ENCODE data around the gene METTL16.

METTL16 gene

DNA sequence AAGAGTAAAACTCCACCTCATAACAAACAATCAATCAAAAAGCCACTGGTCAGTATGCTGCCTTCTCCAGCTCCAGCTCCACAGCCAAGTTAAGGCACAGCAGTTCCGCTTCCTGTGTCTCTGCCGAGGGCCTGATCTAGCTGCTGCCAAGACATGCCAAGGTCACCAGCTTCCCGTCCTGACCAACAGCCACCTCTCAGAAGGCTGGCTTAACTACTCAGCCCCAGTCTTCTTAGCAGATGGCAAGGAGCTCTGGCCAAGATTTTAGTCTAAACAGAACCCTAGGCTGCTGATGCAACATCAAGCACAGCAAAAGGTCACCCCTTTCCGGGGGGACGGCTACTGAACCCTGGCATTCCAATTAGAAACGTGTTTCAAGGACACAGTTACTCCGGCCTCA lies 93.1 kb downstream of the METTL16 start:
- no peak for DNase-seq (ENCODE audit: low read depth)
- TF ChIP-seq, protein P1, sequence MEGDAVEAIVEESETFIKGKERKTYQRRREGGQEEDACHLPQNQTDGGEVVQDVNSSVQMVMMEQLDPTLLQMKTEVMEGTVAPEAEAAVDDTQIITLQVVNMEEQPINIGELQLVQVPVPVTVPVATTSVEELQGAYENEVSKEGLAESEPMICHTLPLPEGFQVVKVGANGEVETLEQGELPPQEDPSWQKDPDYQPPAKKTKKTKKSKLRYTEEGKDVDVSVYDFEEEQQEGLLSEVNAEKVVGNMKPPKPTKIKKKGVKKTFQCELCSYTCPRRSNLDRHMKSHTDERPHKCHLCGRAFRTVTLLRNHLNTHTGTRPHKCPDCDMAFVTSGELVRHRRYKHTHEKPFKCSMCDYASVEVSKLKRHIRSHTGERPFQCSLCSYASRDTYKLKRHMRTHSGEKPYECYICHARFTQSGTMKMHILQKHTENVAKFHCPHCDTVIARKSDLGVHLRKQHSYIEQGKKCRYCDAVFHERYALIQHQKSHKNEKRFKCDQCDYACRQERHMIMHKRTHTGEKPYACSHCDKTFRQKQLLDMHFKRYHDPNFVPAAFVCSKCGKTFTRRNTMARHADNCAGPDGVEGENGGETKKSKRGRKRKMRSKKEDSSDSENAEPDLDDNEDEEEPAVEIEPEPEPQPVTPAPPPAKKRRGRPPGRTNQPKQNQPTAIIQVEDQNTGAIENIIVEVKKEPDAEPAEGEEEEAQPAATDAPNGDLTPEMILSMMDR (conservative IDR thresholded peaks at IDR 0.05; ENCODE audit: low read depth, low read length): no peak
- no peak overlapping the region for H3K4me3 ChIP-seq (ENCODE audit: low read length)

DNA sequence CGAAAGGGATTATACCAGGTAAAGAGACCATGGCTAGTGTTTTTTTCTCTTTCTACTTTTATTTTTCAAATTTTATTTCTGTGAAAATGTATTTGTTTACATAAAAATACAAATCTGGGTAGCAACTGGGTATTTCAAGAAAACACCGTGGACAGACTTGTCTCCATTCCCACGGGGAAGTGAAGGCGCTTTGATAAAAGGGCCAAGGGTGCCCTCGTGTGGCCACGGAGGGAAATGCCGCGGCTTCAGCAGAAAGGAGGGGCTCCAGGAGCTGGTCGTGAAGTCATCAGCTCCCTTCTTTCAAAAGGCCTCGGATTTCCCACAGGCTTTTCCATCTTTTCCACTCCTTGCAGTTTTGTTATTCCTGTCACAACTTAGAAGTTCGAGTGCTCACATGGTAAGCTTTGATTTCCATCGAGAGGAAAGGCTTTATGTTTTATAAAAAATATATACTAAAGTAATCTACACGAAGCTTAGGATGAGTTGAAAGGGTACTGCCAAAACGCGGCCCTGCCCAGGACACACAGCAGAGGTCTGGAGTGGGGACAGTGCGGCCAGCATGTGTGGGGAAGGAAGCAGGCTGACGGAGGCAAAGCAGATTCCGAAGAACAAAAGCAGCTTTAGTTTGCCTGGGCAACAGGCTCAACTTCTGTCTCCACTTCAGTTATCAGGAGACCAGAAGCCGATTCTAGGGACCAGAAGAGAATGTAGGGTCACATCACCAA lies 95.5 kb downstream of the METTL16 start:
- TF ChIP-seq, protein P1 (conservative IDR thresholded peaks at IDR 0.05; ENCODE audit: low read depth, low read length): peak; percentile 93
- no peak overlapping the region for H3K4me3 ChIP-seq (ENCODE audit: low read length)
- no peak for DNase-seq (ENCODE audit: low read depth)

DNA sequence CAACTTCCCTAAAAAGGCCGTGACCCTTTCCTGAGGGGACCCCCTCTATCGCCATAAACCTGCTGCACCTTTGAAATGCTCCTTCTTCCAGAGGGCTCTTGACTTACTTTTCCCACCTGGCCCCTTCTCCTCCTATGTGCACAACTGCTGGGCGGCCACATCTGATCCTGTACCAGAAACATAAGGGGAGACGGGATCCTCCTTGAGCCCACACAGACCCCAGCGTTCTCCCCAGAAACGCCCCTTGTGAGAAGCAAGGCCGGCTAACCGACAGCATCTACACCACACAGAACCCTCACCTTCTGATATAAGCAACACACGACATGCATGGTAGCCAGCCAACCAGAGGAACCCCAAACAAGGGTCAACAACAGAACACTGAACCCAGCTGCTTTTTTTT lies 96.6 kb downstream of the METTL16 start:
- TF ChIP-seq, protein P1 (conservative IDR thresholded peaks at IDR 0.05; ENCODE audit: low read depth, low read length): no peak
- H3K4me3 ChIP-seq (ENCODE audit: low read length): no peak overlapping the region
- DNase-seq (ENCODE audit: low read depth): no peak

DNA sequence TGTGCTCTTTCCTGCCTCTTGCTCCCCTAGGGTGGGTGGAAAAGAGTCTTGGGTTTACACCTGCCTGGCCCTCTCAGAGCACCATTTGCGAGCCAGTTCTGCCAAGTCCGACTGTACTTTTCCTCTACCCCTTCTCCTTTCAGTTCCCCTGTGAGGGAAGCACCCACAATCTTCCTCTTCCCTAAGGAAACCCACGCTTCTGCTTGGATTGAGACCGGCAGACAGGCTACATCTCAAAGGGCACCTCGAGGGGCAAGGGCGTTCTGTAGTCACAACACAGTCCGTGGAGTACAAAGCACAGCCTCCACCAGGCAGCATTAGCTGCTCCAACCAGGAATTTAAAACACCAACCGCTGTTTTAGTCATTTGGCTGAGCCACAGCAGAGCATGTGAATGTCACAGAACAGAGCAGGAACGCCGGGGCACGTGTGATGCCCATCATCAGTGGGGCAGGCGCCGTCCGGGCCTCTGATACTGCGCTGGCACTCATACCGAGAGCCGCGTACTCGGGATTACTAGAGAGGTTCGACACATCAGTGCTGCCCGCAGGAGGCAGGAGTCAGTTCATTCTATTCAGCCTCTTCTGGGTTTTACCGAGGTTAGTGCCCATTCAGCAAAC lies 97.1 kb downstream of the METTL16 start:
- no peak for DNase-seq (ENCODE audit: low read depth)
- TF ChIP-seq, protein P1 (conservative IDR thresholded peaks at IDR 0.05; ENCODE audit: low read depth, low read length): no peak

DNA sequence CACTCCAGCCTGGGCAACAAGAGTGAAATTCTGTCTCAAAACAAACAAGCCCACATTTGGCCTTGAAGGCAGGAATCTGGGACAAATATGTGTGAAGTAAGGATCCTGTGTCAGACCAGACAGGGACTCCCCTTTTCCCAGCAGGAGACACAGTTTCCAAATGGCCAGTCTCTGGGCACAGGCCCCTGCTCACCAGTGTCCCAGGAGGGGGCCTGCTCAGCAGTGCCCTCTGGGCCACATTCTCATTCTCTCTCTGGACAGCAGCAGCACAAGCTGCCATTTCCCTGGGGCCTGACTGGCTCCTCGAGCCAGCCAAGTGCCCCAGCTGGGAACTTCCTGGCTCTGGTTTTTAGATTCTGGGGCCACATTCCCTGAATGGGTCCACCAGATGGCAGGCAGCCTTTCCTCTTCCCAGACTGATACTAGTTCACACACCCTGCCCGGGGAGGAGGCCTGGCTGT lies 99.1 kb downstream of the METTL16 start:
- TF ChIP-seq, protein P1 (conservative IDR thresholded peaks at IDR 0.05; ENCODE audit: low read depth, low read length): no peak
- no peak for DNase-seq (ENCODE audit: low read depth)

More for the DNA sequence above, 97.1 kb downstream of the METTL16 start:
- no peak overlapping the region for H3K4me3 ChIP-seq (ENCODE audit: low read length)

DNA sequence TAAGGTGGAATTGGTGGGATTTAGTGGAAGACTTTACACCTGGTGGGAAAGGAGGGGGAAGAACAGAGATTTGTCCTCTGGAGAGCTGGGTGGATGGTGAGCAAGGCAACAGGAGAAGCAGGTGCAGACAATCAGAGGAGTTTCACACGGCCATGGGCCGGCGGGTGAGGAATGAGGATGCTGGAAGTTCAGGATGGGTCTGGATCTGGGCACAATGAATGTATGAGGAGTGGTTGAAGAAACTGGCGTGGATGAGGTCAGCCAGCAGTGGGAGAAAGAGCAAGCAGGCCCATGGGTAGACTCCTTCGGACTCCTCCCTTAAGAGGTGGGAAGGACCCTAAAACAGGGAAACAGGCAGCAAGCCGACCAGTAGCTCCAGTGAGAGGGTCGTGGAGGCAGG lies 100.7 kb downstream of the METTL16 start:
- H3K4me3 ChIP-seq (ENCODE audit: low read length): no peak overlapping the region
- DNase-seq (ENCODE audit: low read depth): no peak
- TF ChIP-seq, protein P1 (conservative IDR thresholded peaks at IDR 0.05; ENCODE audit: low read depth, low read length): no peak

More for the DNA sequence above, 99.1 kb downstream of the METTL16 start:
- no peak overlapping the region for H3K4me3 ChIP-seq (ENCODE audit: low read length)

Data from retinal pigment epithelial cell (primary cell).